Panc1 (cell line): Measurements from ENCODE around the gene HLTF.

Source experiments
- SIN3A ChIP-seq: IDR thresholded peaks from 2 replicates; pipeline ENCODE4 v1.6.1; 2012; ENCODE audit warnings: low read depth, mild to moderate bottlenecking, low read length, moderate library complexity, borderline replicate concordance; ENCODE audit not compliant: insufficient read depth
- TF ChIP-seq, protein P1 (sequence below), 2 experiments: IDR thresholded peaks; 2 replicates each; pipeline ENCODE4 v1.6.1; 2011 to 2012; ENCODE audit warnings: low read depth in 2 of 2, control low read depth in 1 of 2, low read length in 1 of 2, mild to moderate bottlenecking in 1 of 2, moderate library complexity in 1 of 2; ENCODE audit not compliant: insufficient read depth in 1 of 2
- TF ChIP-seq, protein P2 (sequence below): fragments of 450-650 bp; IDR thresholded peaks from 2 replicates; pipeline ENCODE4 v1.5.1; 2017; ENCODE audit warnings: mild to moderate bottlenecking

DNA sequence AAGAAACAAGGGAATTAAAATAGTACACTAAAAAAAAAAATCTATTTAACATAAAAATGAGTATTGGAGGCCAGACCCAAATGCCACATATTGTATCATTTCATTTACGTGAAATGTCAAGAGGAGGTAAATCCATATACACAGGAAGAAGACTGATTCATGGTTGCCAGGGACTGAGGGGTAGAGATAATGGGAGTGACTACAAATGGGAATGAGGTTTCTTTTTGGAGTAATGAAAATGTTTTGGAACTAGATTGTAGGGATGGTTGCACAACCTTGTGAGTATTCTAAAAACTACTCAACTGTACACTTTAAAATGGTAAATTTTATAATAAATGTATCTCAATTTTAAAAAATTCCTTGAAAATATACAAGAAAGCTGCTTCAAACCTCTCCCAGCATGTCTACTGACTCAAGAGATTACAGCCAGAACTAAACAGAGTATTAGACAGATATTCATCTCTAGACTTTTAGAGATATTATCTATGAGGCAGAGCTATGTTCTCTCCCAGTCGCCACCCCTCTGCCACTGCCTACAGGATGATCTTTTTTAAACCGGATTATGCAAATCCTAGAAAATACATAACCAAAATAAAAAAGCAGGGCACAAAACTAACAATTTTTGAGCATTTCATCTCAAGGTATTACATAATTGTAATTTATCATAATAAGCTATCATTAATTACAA lies 6.2 kb downstream of the HLTF start:
- TF ChIP-seq, protein P1, sequence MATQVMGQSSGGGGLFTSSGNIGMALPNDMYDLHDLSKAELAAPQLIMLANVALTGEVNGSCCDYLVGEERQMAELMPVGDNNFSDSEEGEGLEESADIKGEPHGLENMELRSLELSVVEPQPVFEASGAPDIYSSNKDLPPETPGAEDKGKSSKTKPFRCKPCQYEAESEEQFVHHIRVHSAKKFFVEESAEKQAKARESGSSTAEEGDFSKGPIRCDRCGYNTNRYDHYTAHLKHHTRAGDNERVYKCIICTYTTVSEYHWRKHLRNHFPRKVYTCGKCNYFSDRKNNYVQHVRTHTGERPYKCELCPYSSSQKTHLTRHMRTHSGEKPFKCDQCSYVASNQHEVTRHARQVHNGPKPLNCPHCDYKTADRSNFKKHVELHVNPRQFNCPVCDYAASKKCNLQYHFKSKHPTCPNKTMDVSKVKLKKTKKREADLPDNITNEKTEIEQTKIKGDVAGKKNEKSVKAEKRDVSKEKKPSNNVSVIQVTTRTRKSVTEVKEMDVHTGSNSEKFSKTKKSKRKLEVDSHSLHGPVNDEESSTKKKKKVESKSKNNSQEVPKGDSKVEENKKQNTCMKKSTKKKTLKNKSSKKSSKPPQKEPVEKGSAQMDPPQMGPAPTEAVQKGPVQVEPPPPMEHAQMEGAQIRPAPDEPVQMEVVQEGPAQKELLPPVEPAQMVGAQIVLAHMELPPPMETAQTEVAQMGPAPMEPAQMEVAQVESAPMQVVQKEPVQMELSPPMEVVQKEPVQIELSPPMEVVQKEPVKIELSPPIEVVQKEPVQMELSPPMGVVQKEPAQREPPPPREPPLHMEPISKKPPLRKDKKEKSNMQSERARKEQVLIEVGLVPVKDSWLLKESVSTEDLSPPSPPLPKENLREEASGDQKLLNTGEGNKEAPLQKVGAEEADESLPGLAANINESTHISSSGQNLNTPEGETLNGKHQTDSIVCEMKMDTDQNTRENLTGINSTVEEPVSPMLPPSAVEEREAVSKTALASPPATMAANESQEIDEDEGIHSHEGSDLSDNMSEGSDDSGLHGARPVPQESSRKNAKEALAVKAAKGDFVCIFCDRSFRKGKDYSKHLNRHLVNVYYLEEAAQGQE (IDR thresholded peaks at IDR 0.05; ENCODE audit: insufficient read depth in 1 of 2, low read depth in 2 of 2, low read length in 1 of 2), result no peak
- no peak for TF ChIP-seq SIN3A
- TF ChIP-seq, protein P2, sequence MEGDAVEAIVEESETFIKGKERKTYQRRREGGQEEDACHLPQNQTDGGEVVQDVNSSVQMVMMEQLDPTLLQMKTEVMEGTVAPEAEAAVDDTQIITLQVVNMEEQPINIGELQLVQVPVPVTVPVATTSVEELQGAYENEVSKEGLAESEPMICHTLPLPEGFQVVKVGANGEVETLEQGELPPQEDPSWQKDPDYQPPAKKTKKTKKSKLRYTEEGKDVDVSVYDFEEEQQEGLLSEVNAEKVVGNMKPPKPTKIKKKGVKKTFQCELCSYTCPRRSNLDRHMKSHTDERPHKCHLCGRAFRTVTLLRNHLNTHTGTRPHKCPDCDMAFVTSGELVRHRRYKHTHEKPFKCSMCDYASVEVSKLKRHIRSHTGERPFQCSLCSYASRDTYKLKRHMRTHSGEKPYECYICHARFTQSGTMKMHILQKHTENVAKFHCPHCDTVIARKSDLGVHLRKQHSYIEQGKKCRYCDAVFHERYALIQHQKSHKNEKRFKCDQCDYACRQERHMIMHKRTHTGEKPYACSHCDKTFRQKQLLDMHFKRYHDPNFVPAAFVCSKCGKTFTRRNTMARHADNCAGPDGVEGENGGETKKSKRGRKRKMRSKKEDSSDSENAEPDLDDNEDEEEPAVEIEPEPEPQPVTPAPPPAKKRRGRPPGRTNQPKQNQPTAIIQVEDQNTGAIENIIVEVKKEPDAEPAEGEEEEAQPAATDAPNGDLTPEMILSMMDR, result no peak
